Articular chondrocyte of knee joint (primary cell): Measurements from ENCODE around the gene NEUROD6. TPM values are rescaled to one million over a fixed set of nuclear protein-coding genes. Genes with fewer than 3 reads are reported as not detected.

ENCODE experiments used
- small RNA-seq: library from RNA; depleted of rRNA; stranded (forward); fragments of <200 nt; gene quantifications from one replicate; pipeline ENCODE3, GENCODE V24; 2012
- total RNA-seq: library from RNA; depleted of rRNA; stranded (reverse); fragments of >200 nt; gene quantifications from 2 replicates; pipeline ENCODE4 v1.2.3, GENCODE V29; 2012

NEUROD6 gene
- not detected in 2 replicates for total RNA-seq

GRCh38 chr7:31340603-31341002, at the start of gene NEUROD6:
NEUROD6 (minus strand) TSS chr7:31340726; CDS start chr7:31339268, 1,458 bp downstream.

Small RNA genes within 50 kb of the gene (small RNA-seq; reads per million reads assigned to genes)
- gene AC006380.1, result not detected

Other genes starting within 250 kb of the NEUROD6 start
- gene ITPRID1, start 173.4 kb upstream of the NEUROD6 start, total RNA-seq, result not detected in 2 replicates